HepG2 (cell line): Measurements from ENCODE around the gene NLRC3. TPM values are rescaled to one million over a fixed set of nuclear protein-coding genes. Genes with fewer than 3 reads are reported as not detected.
A peak's percentile ranks its signal among the peaks of the same experiment; 100 is the strongest.

Experiments
- BCLAF1 ChIP-seq: fragments of 450-650 bp; IDR thresholded peaks from 2 replicates; pipeline ENCODE4 v1.6.1; 2017; ENCODE audit warnings: mild to moderate bottlenecking
- DR1 ChIP-seq: sonication (generic); formaldehyde crosslinking; IDR thresholded peaks from 2 replicates; pipeline ENCODE4 v1.8.0; 2021; ENCODE audit warnings: mild to moderate bottlenecking, missing genetic modification reagents, inconsistent platforms
- GMEB1 ChIP-seq: sonication (generic); formaldehyde crosslinking; IDR thresholded peaks from 2 replicates; pipeline ENCODE4 v1.5.1; 2020; ENCODE audit warnings: missing genetic modification reagents, mild to moderate bottlenecking, borderline replicate concordance
- HCFC1 ChIP-seq: fragments of 150-350 bp; IDR thresholded peaks from 2 replicates; pipeline ENCODE4 v1.6.1; 2014; ENCODE audit warnings: low read depth, low read length
- KLF16 ChIP-seq, 2 experiments: sonication (generic) in 1 of 2; formaldehyde crosslinking in 1 of 2; IDR thresholded peaks; 2 replicates each; pipeline versions ENCODE4 v1.6.1 to v1.8.0; 2016 to 2023; ENCODE audit warnings: missing genetic modification reagents in 2 of 2, missing compliant biosample characterization in 1 of 2
- LBX2 ChIP-seq: sonication (generic); formaldehyde crosslinking; IDR thresholded peaks from 2 replicates; pipeline ENCODE4 v1.5.0; 2020; ENCODE audit warnings: missing genetic modification reagents, mild to moderate bottlenecking, borderline replicate concordance
- NONO ChIP-seq, 2 experiments: fragments of 450-650 bp in 1 of 2; sonication (generic) in 1 of 2; formaldehyde crosslinking in 1 of 2; IDR thresholded peaks in 1 of 2; conservative IDR thresholded peaks in 1 of 2; 2 replicates each; pipeline versions ENCODE4 v1.6.1 to v1.8.0; 2017 to 2022; ENCODE audit warnings: mild to moderate bottlenecking in 1 of 2, missing genetic modification reagents in 1 of 2, moderate library complexity in 1 of 2
- SAFB2 ChIP-seq: sonication (generic); formaldehyde crosslinking; IDR thresholded peaks from 2 replicates; pipeline ENCODE4 v1.5.1; 2020; ENCODE audit warnings: missing genetic modification reagents, low read depth, mild to moderate bottlenecking, borderline replicate concordance
- SMYD3 ChIP-seq: sonication (generic); formaldehyde crosslinking; IDR thresholded peaks from 2 replicates; pipeline ENCODE4 v1.8.1; 2023; ENCODE audit warnings: mild to moderate bottlenecking, missing genetic modification reagents
- SRY ChIP-seq: sonication (generic); formaldehyde crosslinking; IDR thresholded peaks from 2 replicates; pipeline ENCODE4 v1.8.0; 2022; ENCODE audit warnings: mild to moderate bottlenecking, missing genetic modification reagents
- TCF7L2 ChIP-seq: IDR thresholded peaks from 2 replicates; pipeline ENCODE4 v1.6.1; 2011; ENCODE audit warnings: mild to moderate bottlenecking, low read depth, low read length, moderate library complexity
- WIZ ChIP-seq: sonication (generic); formaldehyde crosslinking; IDR thresholded peaks from 2 replicates; pipeline ENCODE4 v1.5.1; 2020; ENCODE audit warnings: mild to moderate bottlenecking, missing genetic modification reagents
- ZNF121 ChIP-seq: sonication (generic); formaldehyde crosslinking; IDR thresholded peaks from 2 replicates; pipeline ENCODE4 v1.5.0; 2020; ENCODE audit warnings: mild to moderate bottlenecking, missing genetic modification reagents
- ZNF275 ChIP-seq: sonication (generic); formaldehyde crosslinking; IDR thresholded peaks from 2 replicates; pipeline ENCODE4 v1.8.0; 2022; ENCODE audit warnings: missing genetic modification reagents, mild to moderate bottlenecking, inconsistent platforms, borderline replicate concordance
- ZNF292 ChIP-seq: sonication (generic); formaldehyde crosslinking; IDR thresholded peaks from 2 replicates; pipeline ENCODE4 v1.8.1; 2022; ENCODE audit warnings: mild to moderate bottlenecking, low read depth, missing genetic modification reagents, borderline replicate concordance
- ZNF331 ChIP-seq: sonication (generic); formaldehyde crosslinking; IDR thresholded peaks from 2 replicates; pipeline ENCODE4 v1.4.0; 2020; ENCODE audit warnings: missing genetic modification reagents
- ZNF563 ChIP-seq: sonication (generic); formaldehyde crosslinking; IDR thresholded peaks from 2 replicates; pipeline ENCODE4 v1.8.0; 2022; ENCODE audit warnings: mild to moderate bottlenecking, moderate library complexity, missing genetic modification reagents
- ZNF607 ChIP-seq: sonication (generic); formaldehyde crosslinking; IDR thresholded peaks from 2 replicates; pipeline ENCODE4 v1.5.1; 2020; ENCODE audit warnings: missing genetic modification reagents, mild to moderate bottlenecking, borderline replicate concordance
- polyA plus RNA-seq, 8 experiments: library from polyadenylated mRNA; depleted of rRNA in 3 of 8; stranded (reverse) in 7 of 8; unstranded in 1 of 8; fragments of >200 nt; fragmentation: Illumina TruSeq in 4 of 8; extraction: Trizol in 4 of 8; gene quantifications; 2 replicates each; pipeline versions ENCODE4 v1.2.1 to v1.2.3, GENCODE V29; 2011 to 2016; ENCODE audit warnings: low read depth in 4 of 8, missing spikeins in 1 of 8, mixed read lengths in 1 of 8; ENCODE audit not compliant: insufficient read depth in 1 of 8
- total RNA-seq, 5 experiments: library from RNA; depleted of rRNA; stranded (reverse); fragments of >200 nt; fragmentation: Illumina TruSeq; extraction: Trizol; gene quantifications; 2 replicates each; pipeline ENCODE4 v1.2.3, GENCODE V29; 2016; ENCODE audit warnings: low read depth in 1 of 5
- TF ChIP-seq, protein P1 (sequence below): sonication (generic); formaldehyde crosslinking; IDR thresholded peaks from 2 replicates; pipeline ENCODE4 v1.4.0; 2020; ENCODE audit warnings: missing genetic modification reagents

The NLRC3 gene
- total and polyA plus RNA-seq, 2 of the 13 experiments (the other 11 are each of a cell fraction or from before 2014, with no cell fraction given) = not detected

- 0 out of 2 replicates have a peak, but pooled peaks have one; percentile 61 for TF ChIP-seq ZNF275 (CRISPR knock-in tag)
- TF ChIP-seq BCLAF1 = no peak
- peak; percentile 85; the same call in 1 of the 2 replicates for TF ChIP-seq WIZ (CRISPR knock-in tag)
- peak; percentile 45; the same call in 1 of the 2 replicates for TF ChIP-seq LBX2
- no peak for TF ChIP-seq SRY
- TF ChIP-seq GMEB1 = peak; percentile 55; the same call in 1 of the 2 replicates
- TF ChIP-seq DR1 (CRISPR knock-in tag) = 0 out of 2 replicates have a peak, but pooled peaks have one; percentile 30
- no peak; the same call in 1 of the 2 replicates for TF ChIP-seq ZNF292
- TF ChIP-seq KLF16 (CRISPR knock-in tag; IDR thresholded peaks at IDR 0.05) = peak in 1 of 2 experiments; percentile 92; a peak in 2 of 4 replicates
- TF ChIP-seq, protein P1, sequence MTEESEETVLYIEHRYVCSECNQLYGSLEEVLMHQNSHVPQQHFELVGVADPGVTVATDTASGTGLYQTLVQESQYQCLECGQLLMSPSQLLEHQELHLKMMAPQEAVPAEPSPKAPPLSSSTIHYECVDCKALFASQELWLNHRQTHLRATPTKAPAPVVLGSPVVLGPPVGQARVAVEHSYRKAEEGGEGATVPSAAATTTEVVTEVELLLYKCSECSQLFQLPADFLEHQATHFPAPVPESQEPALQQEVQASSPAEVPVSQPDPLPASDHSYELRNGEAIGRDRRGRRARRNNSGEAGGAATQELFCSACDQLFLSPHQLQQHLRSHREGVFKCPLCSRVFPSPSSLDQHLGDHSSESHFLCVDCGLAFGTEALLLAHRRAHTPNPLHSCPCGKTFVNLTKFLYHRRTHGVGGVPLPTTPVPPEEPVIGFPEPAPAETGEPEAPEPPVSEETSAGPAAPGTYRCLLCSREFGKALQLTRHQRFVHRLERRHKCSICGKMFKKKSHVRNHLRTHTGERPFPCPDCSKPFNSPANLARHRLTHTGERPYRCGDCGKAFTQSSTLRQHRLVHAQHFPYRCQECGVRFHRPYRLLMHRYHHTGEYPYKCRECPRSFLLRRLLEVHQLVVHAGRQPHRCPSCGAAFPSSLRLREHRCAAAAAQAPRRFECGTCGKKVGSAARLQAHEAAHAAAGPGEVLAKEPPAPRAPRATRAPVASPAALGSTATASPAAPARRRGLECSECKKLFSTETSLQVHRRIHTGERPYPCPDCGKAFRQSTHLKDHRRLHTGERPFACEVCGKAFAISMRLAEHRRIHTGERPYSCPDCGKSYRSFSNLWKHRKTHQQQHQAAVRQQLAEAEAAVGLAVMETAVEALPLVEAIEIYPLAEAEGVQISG = peak; percentile 88
- no peak for TF ChIP-seq TCF7L2
- peak; percentile 88 for TF ChIP-seq ZNF331
- TF ChIP-seq SAFB2 (CRISPR knock-in tag) = peak; percentile 71
- no peak for TF ChIP-seq HCFC1
- TF ChIP-seq ZNF121 (CRISPR knock-in tag) = no peak
- TF ChIP-seq ZNF563 (CRISPR knock-in tag) = peak; percentile 68; the same call in 1 of the 2 replicates
- no peak for TF ChIP-seq NONO (IDR thresholded peaks at IDR 0.05)
- TF ChIP-seq NONO (CRISPR knock-in tag; conservative IDR thresholded peaks at IDR 0.05) = peak; percentile 94
- TF ChIP-seq ZNF607 (CRISPR knock-in tag) = peak; percentile 87
- TF ChIP-seq SMYD3 (CRISPR knock-in tag) = peak; percentile 87; the same call in 1 of the 2 replicates
Measured at GRCh38 chr16:3596101-3596861, 19.1 kb upstream of the NLRC3 start (continued).
